LNCAP (cell line): ENCODE measurements around the gene SEL1L.

Experiments
- CTCF ChIP-seq: fragments of 450-650 bp; IDR thresholded peaks from 2 replicates; pipeline ENCODE4 v1.5.1; 2017; ENCODE audit warnings: mild to moderate bottlenecking

The SEL1L gene

GRCh38 chr14:81533536-81534343, at the start of gene SEL1L:
Gene SEL1L (minus strand): TSS chr14:81533853. CDS start chr14:81533744, 109 bp downstream.
- TF ChIP-seq CTCF = no peak

- no peak for TF ChIP-seq CTCF
These were observed 48.8 kb upstream of the SEL1L start for GRCh38 chr14:81582420-81582819.

- TF ChIP-seq CTCF = no peak
These were observed 45.5 kb upstream of the SEL1L start for GRCh38 chr14:81579115-81579514.

GRCh38 chr14:81571437-81571836, 37.8 kb upstream of the SEL1L start:
- no peak for TF ChIP-seq CTCF

- TF ChIP-seq CTCF = no peak
These were observed 33.6 kb upstream of the SEL1L start for GRCh38 chr14:81567302-81567701.

- TF ChIP-seq CTCF = peak; percentile 91
These were observed 32.0 kb upstream of the SEL1L start for GRCh38 chr14:81565441-81566290.

GRCh38 chr14:81562818-81563217, 29.2 kb upstream of the SEL1L start:
- no peak for TF ChIP-seq CTCF
